B cell (primary cell): ENCODE measurements around the gene CTDSPL. TPM values are rescaled to one million over a fixed set of nuclear protein-coding genes. Genes with fewer than 3 reads are reported as not detected.
"Not testable (repeated sequence)": the region's sequence is repeated elsewhere in the genome, so short reads cannot be mapped to it uniquely, and the experiment has no call there.

Experiments used
- ATAC-seq: fragments of 200-7000 bp; cut with Tn5 transposase; one replicate; pipeline ENCODE4 v1.10.0; 2021; ENCODE audit warnings: low read depth, mild to moderate bottlenecking, moderate number of reproducible peaks, moderate library complexity
- CTCF ChIA-PET: fragments of 350-600 bp; sonication (Branson Sonifier 250); formaldehyde crosslinking; loops from one replicate; lab custom pipeline; 2021; ENCODE audit warnings: antibody characterized with exemption, inconsistent platforms; lab: Charles Lee
- POLR2A ChIA-PET: fragments of 350-600 bp; sonication (Branson Sonifier 250); formaldehyde crosslinking; loops from one replicate; lab custom pipeline; 2021; ENCODE audit warnings: antibody characterized with exemption; lab: Charles Lee
- DNase-seq: peaks from one replicate; pipeline ENCODE4 v3.0.0; 2013
- H2AFZ ChIP-seq: 2 replicates; pipeline ENCODE4 v1.6.1; 2012; ENCODE audit warnings: mild to moderate bottlenecking, low read depth, low read length; ENCODE audit not compliant: insufficient read depth, poor library complexity, severe bottlenecking
- H3K27ac ChIP-seq, 2 donors: 1 replicate in 1 of 2; 2 replicates in 1 of 2; pipeline ENCODE4 v1.5.1; 2012 to 2013; ENCODE audit warnings: low read length in 2 of 2, mild to moderate bottlenecking in 2 of 2, moderate library complexity in 1 of 2
- H3K27me3 ChIP-seq, 4 experiments: fragments of 200-600 bp in 1 of 4; sonication (generic) in 1 of 4; replicated peaks in 1 of 4; 1 replicate in 2 of 4; 2 replicates in 2 of 4; pipeline versions ENCODE4 v1.6.1 to v1.7.0; 2013 to 2016; ENCODE audit warnings: low read length in 3 of 4, mild to moderate bottlenecking in 2 of 4, mixed read lengths in 1 of 4, moderate library complexity in 1 of 4; ENCODE audit not compliant: insufficient read depth in 4 of 4, control insufficient read depth in 3 of 4; ENCODE audit errors: control extremely low read depth in 1 of 4
- H3K36me3 ChIP-seq, 2 experiments: replicated peaks in 1 of 2; 1 replicate in 1 of 2; 2 replicates in 1 of 2; pipeline versions ENCODE4 v1.6.1 to v1.7.1; 2013; ENCODE audit warnings: low read length in 1 of 2; ENCODE audit not compliant: insufficient read depth in 2 of 2, control insufficient read depth in 1 of 2; ENCODE audit errors: control extremely low read depth in 1 of 2, extremely low read depth in 1 of 2
- H3K4me1 ChIP-seq, 2 donors: fragments of 200-600 bp in 1 of 2; sonication (generic) in 1 of 2; 1 replicate in 1 of 2; 2 replicates in 1 of 2; pipeline versions ENCODE4 v1.5.1 to v1.6.1; 2013 to 2017; ENCODE audit warnings: low read length in 2 of 2; ENCODE audit not compliant: control insufficient read depth in 2 of 2, insufficient read depth in 2 of 2
- H3K4me2 ChIP-seq: replicated peaks from 2 replicates; pipeline ENCODE3; 2012; ENCODE audit warnings: mild to moderate bottlenecking, low read depth, low read length; ENCODE audit not compliant: poor library complexity, severe bottlenecking
- H3K4me3 ChIP-seq, 5 experiments: fragments of 200-600 bp in 1 of 5; sonication (generic) in 1 of 5; 1 replicate in 3 of 5; 2 replicates in 2 of 5; pipeline versions ENCODE4 v1.5.1 to v1.7.0; 2011 to 2016; ENCODE audit warnings: low read length in 4 of 5, mild to moderate bottlenecking in 4 of 5, low read depth in 2 of 5, control low read depth in 1 of 5, moderate library complexity in 1 of 5; ENCODE audit not compliant: insufficient read depth in 1 of 5; ENCODE audit errors: control extremely low read depth in 1 of 5, extremely low read depth in 1 of 5
- H3K79me2 ChIP-seq: fragments of 200-600 bp; sonication (generic); one replicate; pipeline ENCODE4 v1.6.0; 2016; ENCODE audit warnings: low read length; ENCODE audit not compliant: control insufficient read depth, insufficient read depth
- H3K9ac ChIP-seq: fragments of 200-600 bp; sonication (generic); 2 replicates; pipeline ENCODE4 v1.6.1; 2017; ENCODE audit warnings: mild to moderate bottlenecking, low read length, moderate library complexity
- H3K9me3 ChIP-seq, 3 donors: one replicate each; pipeline versions ENCODE4 v1.6.1 to v1.7.1; 2013; ENCODE audit warnings: low read length in 2 of 3; ENCODE audit not compliant: control insufficient read depth in 2 of 3, insufficient read depth in 1 of 3; ENCODE audit errors: control extremely low read depth in 1 of 3
- H4K20me1 ChIP-seq: 2 replicates; pipeline ENCODE4 v1.6.0; 2012; ENCODE audit warnings: mild to moderate bottlenecking, low read length; ENCODE audit not compliant: insufficient read depth, control insufficient read depth, poor library complexity, severe bottlenecking
- H3K27ac Mint-ChIP-seq: one replicate; pipeline ENCODE4 v1.8.0; 2021; ENCODE audit warnings: mixed read lengths
- H3K27me3 Mint-ChIP-seq: one replicate; pipeline ENCODE4 v1.8.0; 2021; ENCODE audit warnings: mixed read lengths
- H3K4me1 Mint-ChIP-seq: one replicate; pipeline ENCODE4 v1.8.0; 2021; ENCODE audit warnings: mixed read lengths
- H3K4me3 Mint-ChIP-seq: one replicate; pipeline ENCODE4 v1.8.0; 2021; ENCODE audit warnings: mixed read lengths
- H3K9me3 Mint-ChIP-seq: one replicate; pipeline ENCODE4 v1.8.0; 2022; ENCODE audit warnings: mixed read lengths; ENCODE audit not compliant: insufficient read depth
- EZH2 ChIP-seq: IDR thresholded peaks from 2 replicates; pipeline ENCODE4 v1.6.1; 2012; ENCODE audit warnings: borderline replicate concordance, low read depth, mild to moderate bottlenecking, moderate library complexity, low read length; ENCODE audit not compliant: insufficient read depth, poor library complexity, severe bottlenecking
- WGBS: methylation state at CpG from one replicate; pipeline ENCODE4 v1.1.5; 2013; ENCODE audit warnings: missing lambda C conversion rate; ENCODE audit not compliant: insufficient coverage; 5-methylcytosine and 5-hydroxymethylcytosine counted together
- intact Hi-C: fragments of 100-400 bp; cut with micrococcal nuclease; formaldehyde crosslinking; loops from one replicate; pipeline ENCODE4 v1.10.0; 2022
- polyA plus RNA-seq: library from polyadenylated mRNA; depleted of rRNA; stranded (reverse); fragments of >200 nt; gene quantifications from 2 replicates; pipeline ENCODE4 v1.2.3, GENCODE V29; 2012
- small RNA-seq: library from RNA; depleted of rRNA; stranded (forward); fragments of <200 nt; gene quantifications from one replicate; pipeline ENCODE3, GENCODE V24; 2012; ENCODE audit warnings: low replicate concordance, low read depth; ENCODE audit not compliant: insufficient read length
- total RNA-seq, 2 donors: library from RNA; stranded (reverse); fragments of 120-200 nt in 1 of 2; gene quantifications; 1 replicate in 1 of 2; 2 replicates in 1 of 2; pipeline versions ENCODE4 v1.2.3 to v1.2.4, GENCODE V29; 2013 to 2022

The CTDSPL gene
- total and polyA plus RNA-seq, 2 donors (not counting 1 experiment from before 2014, with no cell fraction given): not detected

GRCh38 chr3:38032328-38032865 lies 170.7 kb downstream of the CTDSPL start:
- CTCF ChIA-PET: interaction anchor here (0.7 to 1.3 kb wide), 3 partner anchors 27 to 1260 kb away, joined by 3 to 5 read pairs (median 4); no protein-coding TSS in a partner anchor

GRCh38 chr3:38033586-38033985 lies 171.9 kb downstream of the CTDSPL start:
- H3K4me2 ChIP-seq, H3K9me3 Mint-ChIP-seq, H3K4me1 Mint-ChIP-seq, POLR2A ChIA-PET, H3K79me2 ChIP-seq, H3K9ac ChIP-seq, H3K4me3 ChIP-seq, H4K20me1 ChIP-seq, intact Hi-C loops, H3K4me3 Mint-ChIP-seq, DNase-seq, H2AFZ ChIP-seq, CTCF ChIA-PET, H3K36me3 ChIP-seq, H3K27ac ChIP-seq, H3K27ac Mint-ChIP-seq, ATAC-seq: not testable (repeated sequence)
- peaks cover 0 to 50% (median 19%) of the 10 kb centered on the region in 4 experiments for H3K27me3 ChIP-seq
- WGBS: 91% methylated on average over 4 of the region's 7 CpGs
- peaks cover 19 to 21% of the 10 kb centered on the region in 2 donors for H3K4me1 ChIP-seq
- peaks cover 0 to 16% (median 0%) of the 10 kb centered on the region in 3 donors for H3K9me3 ChIP-seq
- peaks cover 34% of the 10 kb centered on the region for H3K27me3 Mint-ChIP-seq

More at GRCh38 chr3:38032328-38032865, 170.7 kb downstream of the CTDSPL start:
- DNase-seq: no peak
- Histone ChIP-seq H3K4me1 (peaks cover 17 to 19% of the 10 kb centered on the region in 2 donors), H4K20me1 (no peaks in the 10 kb centered on the region), H3K9ac (no peak overlapping the region), H3K27ac (no peak overlapping the region), H3K36me3 (no peaks in the 10 kb centered on the region), H3K79me2 (no peaks in the 10 kb centered on the region), H3K27me3 (peaks cover 0 to 56% (median 23%) of the 10 kb centered on the region in 4 experiments), H3K4me2 (no peak overlapping the region), H3K4me3 (no peak overlapping the region), H2AFZ (no peak overlapping the region), H3K9me3 (peaks cover 0 to 19% (median 0%) of the 10 kb centered on the region in 3 donors)
- Mint-ChIP-seq H3K9me3 (no peaks in the 10 kb centered on the region), H3K27ac (no peak overlapping the region), H3K27me3 (peaks cover 42% of the 10 kb centered on the region), H3K4me3 (no peak overlapping the region), H3K4me1 (peaks cover 11% of the 10 kb centered on the region)
- intact Hi-C loops: no loop called here
- no CpG with 5 or more reads among the region's 1 CpG for WGBS
- POLR2A ChIA-PET: no interaction called here
- no peak for TF ChIP-seq EZH2
- no peak for ATAC-seq

Small RNAs within 50 kb of the gene (small RNA-seq; reads per million reads assigned to genes)
- gene MIR26A1: 26.0 reads per million, percentile 91 among the genes with 10 or more reads in this experiment
- not detected for gene RF00019

Other genes with a start within 250 kb of the CTDSPL start
- gene VILL, start 128.9 kb downstream of the CTDSPL start, total RNA-seq: 32.9 and 35.2 TPM in 2 replicates
- 44.1 and 46.4 TPM in 2 replicates for gene VILL, start 128.9 kb downstream of the CTDSPL start, polyA plus RNA-seq
- 10.1 TPM in 2 replicates for gene PLCD1, start 167.8 kb downstream of the CTDSPL start, total RNA-seq
- gene PLCD1, start 167.8 kb downstream of the CTDSPL start, polyA plus RNA-seq: 5.8 and 7.5 TPM in 2 replicates
- gene DLEC1, start 177.3 kb downstream of the CTDSPL start, total RNA-seq: 0.83 and 2.1 TPM in 2 replicates
- 0.52 TPM in 2 replicates for gene DLEC1, start 177.3 kb downstream of the CTDSPL start, polyA plus RNA-seq